HFFc6 (cell line): ENCODE measurements around the gene MITF. TPM values are rescaled to one million over a fixed set of nuclear protein-coding genes. Genes with fewer than 3 reads are reported as not detected.
"Not testable (repeated sequence)": the region's sequence is repeated elsewhere in the genome, so short reads cannot be mapped to it uniquely, and the experiment has no call there.

Experiments
- DNase-seq: peaks from one replicate; pipeline ENCODE4 v3.0.0-alpha.2; 2018
- H3K27ac Mint-ChIP-seq: 2 replicates; pipeline ENCODE4 v1.8.0; 2020; ENCODE audit warnings: mild to moderate bottlenecking, mixed read lengths
- H3K27me3 Mint-ChIP-seq: 2 replicates; pipeline ENCODE4 v1.8.0; 2021; ENCODE audit warnings: mild to moderate bottlenecking, moderate library complexity, mixed read lengths; ENCODE audit not compliant: insufficient read depth
- H3K36me3 Mint-ChIP-seq: 2 replicates; pipeline ENCODE4 v1.8.0; 2021; ENCODE audit warnings: low read depth, mixed read lengths
- H3K4me1 Mint-ChIP-seq: 2 replicates; pipeline ENCODE4 v1.8.0; 2020; ENCODE audit warnings: low read depth, mixed read lengths
- H3K4me3 Mint-ChIP-seq: 2 replicates; pipeline ENCODE4 v1.8.0; 2020; ENCODE audit warnings: mild to moderate bottlenecking, moderate library complexity, mixed read lengths
- H3K9me3 Mint-ChIP-seq: 2 replicates; pipeline ENCODE4 v1.8.0; 2020; ENCODE audit warnings: mild to moderate bottlenecking, mixed read lengths
- total RNA-seq, 6 experiments: library from RNA; stranded (reverse); fragmentation: NEBNext Ultra II Directional; extraction: Animal tissue kit (Norgen Biotek cat#: 25700); gene quantifications; 2 replicates in 1 of 6; 3 replicates in 5 of 6; pipeline ENCODE4 v1.2.3, GENCODE V29; 2021
- TF ChIP-seq, protein P1 (sequence below): fragments of 200-600 bp; sonication (generic); IDR thresholded peaks from 2 replicates; pipeline ENCODE4 v1.5.0; 2021; ENCODE audit warnings: antibody characterized with exemption, mild to moderate bottlenecking

Gene MITF
- total RNA-seq, 6 experiments from 2014 or later = 23.3 to 38.2 (median 25.7) TPM

DNA sequence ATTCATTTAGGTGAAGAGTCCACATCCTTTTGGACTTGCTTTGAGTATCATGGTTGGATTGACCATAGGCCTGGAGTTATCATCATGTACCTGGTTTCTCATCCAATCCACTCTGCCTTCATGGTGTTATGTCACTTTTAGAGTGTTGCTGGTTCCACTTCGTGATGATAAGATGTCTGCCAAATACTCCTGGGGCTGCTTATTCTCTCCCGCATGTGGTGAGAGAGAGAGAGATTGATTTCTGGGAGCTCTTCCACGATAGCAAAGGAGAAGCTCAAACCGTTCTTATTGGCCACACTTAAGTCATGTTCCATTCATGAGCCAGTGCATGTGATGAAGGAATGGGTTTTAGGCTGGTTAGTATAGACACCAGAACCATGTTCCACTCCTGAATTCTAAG lies 47.6 kb downstream of the MITF start:
- H3K27ac Mint-ChIP-seq = peak overlapping the region; percentile 78
- peak overlapping the region; percentile 67 for H3K4me3 Mint-ChIP-seq
- H3K36me3 Mint-ChIP-seq = peaks cover 11% of the 10 kb centered on the region
- no peaks in the 10 kb centered on the region for H3K9me3 Mint-ChIP-seq
- no peaks in the 10 kb centered on the region for H3K27me3 Mint-ChIP-seq
- DNase-seq = no peak
- peaks cover 80% of the 10 kb centered on the region for H3K4me1 Mint-ChIP-seq
- TF ChIP-seq, protein P1, sequence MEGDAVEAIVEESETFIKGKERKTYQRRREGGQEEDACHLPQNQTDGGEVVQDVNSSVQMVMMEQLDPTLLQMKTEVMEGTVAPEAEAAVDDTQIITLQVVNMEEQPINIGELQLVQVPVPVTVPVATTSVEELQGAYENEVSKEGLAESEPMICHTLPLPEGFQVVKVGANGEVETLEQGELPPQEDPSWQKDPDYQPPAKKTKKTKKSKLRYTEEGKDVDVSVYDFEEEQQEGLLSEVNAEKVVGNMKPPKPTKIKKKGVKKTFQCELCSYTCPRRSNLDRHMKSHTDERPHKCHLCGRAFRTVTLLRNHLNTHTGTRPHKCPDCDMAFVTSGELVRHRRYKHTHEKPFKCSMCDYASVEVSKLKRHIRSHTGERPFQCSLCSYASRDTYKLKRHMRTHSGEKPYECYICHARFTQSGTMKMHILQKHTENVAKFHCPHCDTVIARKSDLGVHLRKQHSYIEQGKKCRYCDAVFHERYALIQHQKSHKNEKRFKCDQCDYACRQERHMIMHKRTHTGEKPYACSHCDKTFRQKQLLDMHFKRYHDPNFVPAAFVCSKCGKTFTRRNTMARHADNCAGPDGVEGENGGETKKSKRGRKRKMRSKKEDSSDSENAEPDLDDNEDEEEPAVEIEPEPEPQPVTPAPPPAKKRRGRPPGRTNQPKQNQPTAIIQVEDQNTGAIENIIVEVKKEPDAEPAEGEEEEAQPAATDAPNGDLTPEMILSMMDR = no peak

DNA sequence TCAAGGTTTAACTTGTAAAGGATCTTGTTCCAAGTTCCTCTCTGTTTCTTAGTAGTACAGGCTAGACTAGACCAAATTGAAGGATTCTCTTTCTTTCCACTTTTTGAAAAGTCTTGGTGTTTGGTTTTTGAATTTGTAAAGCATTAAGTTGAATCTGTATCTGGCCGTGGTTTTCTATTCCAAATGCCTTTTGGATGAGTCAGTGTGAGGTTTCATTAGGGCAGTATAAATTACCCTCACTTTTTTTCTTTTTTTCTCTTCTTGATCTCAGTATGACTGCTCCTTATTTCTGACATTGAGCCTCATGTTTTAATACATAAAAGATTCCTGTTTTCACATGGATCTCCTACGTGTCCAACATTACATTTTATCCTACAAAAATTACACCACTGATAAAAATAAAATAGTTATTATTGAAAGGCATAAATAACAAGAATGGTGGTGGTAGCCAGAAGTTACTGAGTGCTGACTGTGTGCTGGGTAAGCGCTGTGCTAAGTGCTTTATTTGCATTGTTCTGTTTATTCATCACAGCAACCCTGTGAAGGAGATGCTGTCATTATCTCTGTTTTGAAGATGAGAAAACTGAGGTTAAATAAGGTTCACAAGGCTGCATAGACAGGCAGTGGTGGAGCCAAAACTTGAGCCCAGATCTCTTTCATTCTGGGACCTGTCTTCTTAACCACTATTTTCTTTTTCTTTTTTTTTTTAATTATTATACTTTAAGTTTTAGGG lies 48.3 kb downstream of the MITF start:
- Mint-ChIP-seq H3K4me3 (peak overlapping the region; percentile 67), H3K4me1 (peaks cover 87% of the 10 kb centered on the region), H3K36me3 (peaks cover 11% of the 10 kb centered on the region), H3K9me3 (no peaks in the 10 kb centered on the region), H3K27ac (peak overlapping the region; percentile 78), H3K27me3 (no peaks in the 10 kb centered on the region)
- TF ChIP-seq, protein P1 = no peak
- peak; percentile 71 for DNase-seq

DNA sequence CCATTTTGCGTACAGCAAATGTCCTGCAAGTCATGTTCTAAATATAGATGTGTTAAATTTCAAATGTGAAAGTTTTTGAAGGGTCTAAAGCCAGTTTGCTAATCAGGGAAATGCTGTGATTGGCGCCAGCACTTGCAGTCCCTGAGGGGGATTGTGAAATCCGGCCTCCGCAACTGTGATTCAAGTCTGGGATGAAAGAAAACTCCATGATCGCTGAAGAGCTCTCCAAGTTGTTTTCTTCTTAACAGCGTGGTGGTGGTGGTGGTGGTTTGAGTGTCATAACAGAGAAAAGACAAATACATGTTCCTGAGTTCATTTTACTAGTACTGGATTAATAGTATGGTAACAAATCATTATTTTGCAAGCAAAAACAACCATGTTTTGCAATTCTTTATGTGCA lies 51.8 kb downstream of the MITF start:
- Mint-ChIP-seq H3K27ac (peak overlapping the region; percentile 86), H3K4me3 (peak overlapping the region; percentile 84), H3K36me3 (peaks cover 11% of the 10 kb centered on the region), H3K9me3 (no peaks in the 10 kb centered on the region), H3K27me3 (no peaks in the 10 kb centered on the region), H3K4me1 (peaks cover 69% of the 10 kb centered on the region)
- TF ChIP-seq, protein P1 = no peak
- peak; percentile 72 for DNase-seq

DNA sequence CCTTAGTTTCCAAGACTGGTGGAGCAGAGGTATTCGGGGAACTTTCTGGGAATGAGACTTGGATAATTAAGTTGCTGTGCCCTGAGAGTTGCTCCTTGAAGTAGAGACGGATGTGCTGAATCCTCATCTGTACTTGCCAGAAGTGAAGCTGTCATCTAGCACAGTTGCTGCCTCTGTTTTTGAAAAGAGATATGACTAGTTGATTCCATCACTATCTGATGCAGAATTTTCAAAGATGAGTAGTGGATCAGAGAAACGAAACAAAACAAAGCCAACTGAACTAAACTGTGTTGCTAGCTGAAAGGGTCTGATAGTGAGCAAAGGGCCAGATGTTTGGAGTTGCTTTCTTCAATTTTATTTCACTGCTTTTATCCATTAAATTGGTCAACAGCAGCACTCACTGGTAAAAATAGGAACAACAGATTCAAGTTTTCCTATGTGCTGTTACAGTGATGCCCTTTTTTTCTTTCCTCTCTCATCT lies 52.7 kb downstream of the MITF start:
- DNase-seq = peak; percentile 70
- peaks cover 61% of the 10 kb centered on the region for H3K4me1 Mint-ChIP-seq
- TF ChIP-seq, protein P1 = peak; percentile 76
- no peaks in the 10 kb centered on the region for H3K9me3 Mint-ChIP-seq
- H3K4me3 Mint-ChIP-seq = peak overlapping the region; percentile 84
- H3K27ac Mint-ChIP-seq = peak overlapping the region; percentile 86
- H3K36me3 Mint-ChIP-seq = peaks cover 11% of the 10 kb centered on the region
- no peaks in the 10 kb centered on the region for H3K27me3 Mint-ChIP-seq

DNA sequence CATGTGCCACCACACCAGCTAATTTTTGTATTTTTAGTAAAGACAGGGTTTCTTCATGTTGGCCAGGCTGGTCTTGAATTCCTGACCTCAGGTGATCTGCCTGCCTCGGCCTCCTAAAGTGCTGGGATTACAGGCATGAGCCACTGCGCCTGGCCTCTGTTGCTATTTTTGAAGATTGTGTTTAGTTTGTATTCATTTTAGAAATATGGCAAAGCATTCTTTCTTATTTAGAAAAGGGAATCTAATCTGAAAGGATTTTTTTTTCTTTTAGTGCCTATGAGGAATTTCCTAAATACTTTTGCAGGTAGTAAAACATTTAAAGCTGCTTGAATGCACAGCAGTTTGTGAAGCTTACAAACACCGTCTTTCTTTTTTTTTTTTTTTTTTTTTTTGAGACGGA lies 56.9 kb downstream of the MITF start:
- not testable (repeated sequence) for DNase-seq, H3K27me3 Mint-ChIP-seq, H3K4me3 Mint-ChIP-seq, H3K27ac Mint-ChIP-seq, H3K9me3 Mint-ChIP-seq
- Mint-ChIP-seq H3K36me3 (peaks cover 11% of the 10 kb centered on the region), H3K4me1 (peaks cover 55% of the 10 kb centered on the region)

DNA sequence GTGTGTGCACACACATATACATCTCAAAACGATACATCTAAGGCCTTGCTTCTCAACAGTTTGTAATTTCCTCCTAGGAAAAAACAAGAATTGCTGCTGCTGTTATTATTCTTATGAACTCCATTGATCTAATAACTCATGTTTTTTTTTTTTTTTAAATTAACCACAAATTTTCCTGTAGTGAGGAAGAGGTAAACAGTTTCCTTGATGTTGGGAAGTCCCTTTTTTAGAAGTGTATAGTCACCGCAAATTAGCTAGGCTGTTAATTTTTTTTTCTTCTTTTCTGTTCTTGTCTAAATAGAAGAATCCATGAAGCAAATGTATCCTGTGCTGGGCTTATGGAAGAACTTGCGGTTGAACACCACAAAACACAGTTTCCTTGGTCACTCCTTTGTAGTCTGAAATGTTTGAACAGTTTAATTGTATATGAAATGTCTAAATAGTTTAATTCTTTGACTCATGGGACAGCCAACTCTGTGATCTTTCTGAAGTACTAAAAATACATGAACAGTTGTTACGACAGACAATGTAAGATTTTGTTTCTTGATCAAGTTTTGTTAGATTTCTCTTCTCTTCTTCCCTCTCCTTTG lies 64.5 kb downstream of the MITF start:
- DNase-seq = no peak
- Mint-ChIP-seq H3K9me3 (no peaks in the 10 kb centered on the region), H3K4me1 (peaks cover 77% of the 10 kb centered on the region), H3K36me3 (peaks cover 30% of the 10 kb centered on the region), H3K27ac (peak overlapping the region; percentile 8), H3K27me3 (peaks cover under 1% of the 10 kb centered on the region; the same call in 1 of the 2 replicates), H3K4me3 (no peak overlapping the region)
- TF ChIP-seq, protein P1 = no peak
